HG03342 (cell line): ENCODE data around the gene LGALS9C.
"Not testable (repeated sequence)": the region's sequence is repeated elsewhere in the genome, so short reads cannot be mapped to it uniquely, and the experiment has no call there.

Experiments used
- ATAC-seq: cut with Tn5 transposase; IDR thresholded peaks from one replicate; pipeline ENCODE4 v1.9.1; 2021; ENCODE audit warnings: mild to moderate bottlenecking, moderate library complexity; ENCODE audit not compliant: unreplicated experiment

LGALS9C gene

DNA sequence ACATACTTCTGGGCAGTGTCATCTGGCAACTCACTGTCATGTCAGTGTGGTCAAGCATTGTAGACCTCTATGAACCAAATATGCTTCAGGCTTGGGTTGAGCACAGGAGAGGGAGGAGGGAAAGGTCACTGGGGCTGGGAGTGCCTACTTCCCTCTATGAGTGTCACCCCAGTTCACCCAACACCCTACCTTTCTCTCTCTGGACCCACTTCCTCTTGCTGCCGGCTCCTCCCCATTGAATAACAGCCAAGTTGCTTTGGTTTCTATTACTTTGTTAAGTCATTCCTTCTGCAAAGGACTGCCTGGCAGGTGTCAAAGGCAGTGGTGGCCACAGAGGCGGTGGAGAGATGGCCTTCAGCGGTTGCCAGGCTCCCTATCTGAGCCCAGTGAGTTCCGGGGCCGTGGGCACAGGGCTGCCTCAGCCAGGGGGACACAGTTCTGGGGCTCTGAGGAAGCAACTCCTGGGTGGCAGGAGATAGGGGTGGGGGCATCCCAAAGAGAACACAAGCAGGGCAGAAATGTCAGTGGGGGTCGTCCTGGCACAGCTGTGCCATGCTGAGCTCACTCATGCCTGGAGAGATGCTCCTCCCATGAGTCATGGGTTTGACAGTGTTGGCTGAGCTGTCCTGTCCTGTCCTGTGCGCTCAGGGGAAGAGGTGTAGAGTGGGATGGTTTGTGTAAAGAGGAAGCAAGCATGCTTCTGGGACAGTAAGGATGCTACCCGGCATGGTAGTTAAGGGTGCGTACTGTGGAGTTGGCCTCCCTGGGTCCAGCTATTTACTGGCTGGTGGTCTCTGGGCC, at the start of gene LGALS9C:
Gene LGALS9C, plus strand, starts transcription at position 282 of the 801 bp plus-strand sequence. Its CDS starts 66 bp downstream, at position 348.
- peak; percentile 85 for ATAC-seq

DNA sequence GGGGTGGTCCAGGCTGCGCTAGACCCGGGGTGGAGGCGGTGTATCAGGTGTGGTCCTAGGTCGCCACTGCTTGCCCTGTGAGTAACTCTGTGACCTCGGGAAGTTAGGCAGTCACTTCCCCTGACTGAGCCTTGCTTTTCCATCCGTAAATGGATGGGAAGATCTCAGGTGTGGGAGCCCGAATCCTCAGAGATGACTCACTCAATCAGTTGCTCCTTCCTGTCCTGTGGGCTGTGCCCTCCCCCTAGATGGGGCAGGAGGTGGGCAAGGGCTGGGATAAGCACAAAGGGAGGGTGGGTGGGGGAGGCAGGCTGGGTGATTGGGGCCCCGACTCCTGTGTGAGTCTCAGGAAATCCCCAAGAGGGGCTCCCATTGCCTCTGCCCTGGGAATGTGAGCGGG, 44.4 kb upstream of the LGALS9C start:
- not testable (repeated sequence) for ATAC-seq

DNA sequence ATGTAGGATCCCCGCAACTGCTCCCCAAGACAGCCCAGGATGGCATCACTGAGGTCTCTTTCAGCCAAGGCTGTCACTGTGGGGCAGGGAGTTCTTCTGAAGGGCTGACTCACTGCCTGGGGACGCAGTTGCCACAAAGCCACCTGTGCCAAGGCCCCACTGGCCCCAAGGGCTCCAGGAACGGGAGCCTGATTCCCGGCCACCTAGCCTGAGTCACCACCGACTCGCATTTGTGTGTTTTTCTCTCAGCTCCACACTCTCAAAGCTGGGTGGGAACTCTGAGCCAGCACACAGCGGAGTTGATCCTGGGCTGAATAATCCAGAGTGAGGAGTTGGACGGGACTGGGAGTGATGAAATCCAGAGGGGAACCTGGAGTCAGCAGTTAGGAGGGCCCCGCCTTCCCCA, 37.1 kb upstream of the LGALS9C start:
- ATAC-seq: not testable (repeated sequence)

DNA sequence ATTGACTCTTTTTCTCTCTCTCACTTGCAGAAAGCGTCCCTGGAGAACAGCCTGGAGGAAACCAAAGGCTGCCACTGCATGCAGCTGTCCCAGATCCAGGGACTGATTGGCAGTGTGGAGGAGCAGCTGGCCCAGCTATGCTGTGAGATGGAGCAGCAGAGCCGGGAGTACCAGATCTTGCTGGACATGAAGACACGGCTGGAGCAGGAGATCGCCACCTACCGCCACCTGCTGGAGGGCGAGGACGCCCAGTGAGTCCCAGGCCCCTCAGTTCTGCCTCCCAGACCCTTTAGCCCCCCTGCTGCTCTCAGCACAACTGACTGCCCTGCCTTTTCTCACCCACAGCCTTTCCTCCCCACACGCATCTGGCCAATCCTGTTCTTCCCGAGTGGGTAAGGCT, 34.5 kb upstream of the LGALS9C start:
- ATAC-seq: not testable (repeated sequence)

DNA sequence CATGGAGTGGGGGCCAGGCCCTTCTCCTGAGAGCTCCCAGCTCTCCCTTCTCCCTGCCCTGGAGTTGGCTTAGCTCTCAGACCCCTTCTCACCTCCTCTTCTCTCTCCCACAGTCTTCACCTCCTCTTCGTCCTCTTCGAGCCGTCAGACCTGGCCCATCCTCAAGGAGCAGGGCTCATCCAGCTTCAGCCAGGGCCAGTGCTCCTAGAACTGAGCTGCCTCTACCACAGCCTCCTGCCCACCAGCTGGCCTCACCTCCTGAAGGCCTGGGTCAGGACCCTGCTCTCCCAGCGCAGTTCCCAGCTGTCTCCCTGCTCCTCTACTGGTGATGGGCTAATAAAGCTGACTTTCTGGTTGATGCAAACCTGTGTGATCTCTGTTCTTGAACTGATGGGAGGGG, 34.1 kb upstream of the LGALS9C start:
- ATAC-seq: not testable (repeated sequence)

DNA sequence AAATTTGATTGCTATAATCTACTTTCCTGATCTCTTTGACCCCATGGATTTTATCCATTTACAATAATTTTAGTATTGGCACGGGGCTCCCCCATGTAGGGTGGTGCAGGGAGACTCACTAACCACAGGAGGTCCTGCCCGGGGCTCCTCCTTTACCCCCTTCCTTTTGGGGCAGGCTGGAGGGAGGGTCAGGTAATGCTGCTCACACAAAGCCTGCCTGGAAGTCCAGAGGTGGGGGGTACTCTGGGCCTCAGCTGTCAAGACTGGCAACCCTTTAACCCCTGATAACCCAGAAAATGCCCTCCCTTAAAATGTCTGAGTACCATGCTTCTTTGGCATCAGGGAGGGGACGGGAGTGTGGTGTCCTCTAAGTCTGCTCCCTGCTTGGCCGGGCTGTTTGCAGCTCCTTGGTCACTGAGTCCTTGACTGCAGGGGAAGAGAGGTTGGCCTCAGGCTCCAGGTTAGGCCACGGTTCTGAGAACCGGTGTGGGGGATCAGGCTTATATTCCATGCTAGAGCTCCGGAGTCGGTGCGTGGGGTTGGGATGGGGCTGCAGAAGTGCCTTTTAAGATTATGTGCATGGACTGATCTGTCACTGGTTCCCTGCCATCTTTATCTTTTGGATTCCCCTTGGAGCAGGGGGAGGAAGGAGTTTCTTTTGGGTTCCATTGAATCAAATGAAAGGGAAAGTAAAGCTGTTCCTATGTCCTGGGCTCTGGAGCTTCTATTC, 28.9 kb upstream of the LGALS9C start:
- ATAC-seq: not testable (repeated sequence)

DNA sequence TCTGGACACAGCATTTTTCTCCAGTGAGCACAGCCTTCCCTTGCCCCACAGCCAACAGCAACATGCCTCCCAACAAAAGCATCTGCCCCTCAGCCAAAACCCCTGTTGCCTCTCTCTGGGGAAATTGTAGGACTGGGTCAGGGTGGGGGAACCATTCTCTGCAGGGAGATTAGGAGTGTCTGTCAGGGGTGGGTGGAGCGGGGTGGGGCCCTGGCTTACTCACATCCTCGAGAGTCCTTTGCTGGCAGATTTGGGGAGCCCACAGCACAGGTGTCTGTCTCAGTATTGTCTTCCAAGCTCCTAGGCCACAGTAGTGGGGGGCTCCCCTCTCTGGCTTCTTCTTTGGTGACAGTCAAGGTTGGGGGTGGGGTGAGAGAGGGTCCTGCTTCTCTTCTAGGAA, 28.3 kb upstream of the LGALS9C start:
- ATAC-seq: not testable (repeated sequence)

DNA sequence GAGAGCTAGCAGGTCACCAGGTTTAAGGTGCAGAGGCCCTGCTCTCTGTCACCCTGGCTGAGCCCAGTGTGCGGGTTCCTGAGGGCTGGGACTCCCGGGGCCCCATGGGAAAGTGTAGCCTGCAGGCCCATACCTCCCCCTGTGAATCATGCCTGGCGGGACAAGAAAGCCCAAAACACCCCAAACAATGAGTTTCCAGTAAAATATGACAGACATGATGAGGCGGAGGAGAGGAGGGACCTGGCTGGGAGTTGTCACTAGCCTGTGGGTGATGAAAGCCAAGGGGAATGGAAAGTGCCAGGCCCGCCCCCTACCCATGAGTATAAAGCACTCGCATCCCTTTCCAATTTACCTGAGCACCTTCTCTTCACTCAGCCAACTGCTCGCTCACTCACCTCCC, 26.8 kb upstream of the LGALS9C start:
- not testable (repeated sequence) for ATAC-seq

DNA sequence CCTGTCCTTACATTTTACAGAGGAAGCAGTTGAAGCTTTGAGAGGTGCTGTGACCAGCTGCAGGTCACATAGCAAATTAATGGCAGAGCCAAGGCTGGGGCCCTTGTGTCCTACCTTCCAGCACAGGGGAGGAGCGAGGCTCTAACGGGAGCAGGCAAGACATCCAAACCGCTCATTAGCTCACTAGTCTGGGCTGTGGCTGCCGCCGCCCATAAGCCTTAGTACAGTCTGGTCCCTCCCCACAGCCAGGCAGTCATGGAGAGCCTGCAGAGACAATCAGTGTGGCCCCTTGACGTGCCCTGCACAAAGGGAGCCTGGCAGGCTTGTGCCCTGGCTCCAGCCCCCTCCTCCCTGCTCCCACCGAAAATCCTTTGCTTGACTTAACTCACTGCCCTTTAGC, 25.6 kb upstream of the LGALS9C start:
- not testable (repeated sequence) for ATAC-seq

DNA sequence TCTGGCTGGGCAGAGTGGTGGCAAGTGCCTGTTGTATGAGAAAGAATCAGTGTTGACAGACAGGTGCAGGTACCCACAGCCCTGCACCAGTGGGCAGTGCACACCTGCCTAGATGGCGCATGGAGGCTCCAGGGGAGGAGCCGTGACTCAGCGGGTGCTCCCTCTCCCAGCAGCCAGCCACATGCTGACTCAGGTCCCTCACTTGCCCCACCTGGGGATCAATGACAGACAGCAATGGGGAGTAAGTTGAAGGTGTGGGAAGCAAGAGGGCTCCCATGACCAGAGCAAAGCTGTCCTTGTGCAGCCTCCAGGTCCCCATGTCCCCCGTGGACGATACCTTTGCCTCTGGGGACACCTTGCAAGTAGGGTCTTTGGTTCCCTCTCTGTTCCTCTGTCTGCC, 24.6 kb upstream of the LGALS9C start:
- ATAC-seq: not testable (repeated sequence)

DNA sequence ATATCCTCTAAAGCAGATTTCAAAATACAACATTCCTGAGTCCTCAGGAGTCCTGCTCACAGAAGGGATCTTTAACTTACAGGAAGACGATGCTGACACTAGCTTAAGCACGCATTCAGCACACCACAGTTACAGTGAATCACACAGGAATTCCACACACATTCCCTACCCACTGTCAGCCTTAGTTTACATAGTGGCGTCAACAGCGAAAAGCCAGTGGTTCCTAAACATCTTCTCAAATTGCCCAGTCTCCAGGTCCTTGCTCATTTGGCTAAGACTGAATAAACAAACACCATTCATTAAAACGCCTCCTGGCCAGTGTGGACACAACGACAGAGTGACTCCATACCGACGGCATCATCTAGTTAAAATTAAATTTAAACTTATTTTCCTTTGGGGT, 17.6 kb upstream of the LGALS9C start:
- not testable (repeated sequence) for ATAC-seq

DNA sequence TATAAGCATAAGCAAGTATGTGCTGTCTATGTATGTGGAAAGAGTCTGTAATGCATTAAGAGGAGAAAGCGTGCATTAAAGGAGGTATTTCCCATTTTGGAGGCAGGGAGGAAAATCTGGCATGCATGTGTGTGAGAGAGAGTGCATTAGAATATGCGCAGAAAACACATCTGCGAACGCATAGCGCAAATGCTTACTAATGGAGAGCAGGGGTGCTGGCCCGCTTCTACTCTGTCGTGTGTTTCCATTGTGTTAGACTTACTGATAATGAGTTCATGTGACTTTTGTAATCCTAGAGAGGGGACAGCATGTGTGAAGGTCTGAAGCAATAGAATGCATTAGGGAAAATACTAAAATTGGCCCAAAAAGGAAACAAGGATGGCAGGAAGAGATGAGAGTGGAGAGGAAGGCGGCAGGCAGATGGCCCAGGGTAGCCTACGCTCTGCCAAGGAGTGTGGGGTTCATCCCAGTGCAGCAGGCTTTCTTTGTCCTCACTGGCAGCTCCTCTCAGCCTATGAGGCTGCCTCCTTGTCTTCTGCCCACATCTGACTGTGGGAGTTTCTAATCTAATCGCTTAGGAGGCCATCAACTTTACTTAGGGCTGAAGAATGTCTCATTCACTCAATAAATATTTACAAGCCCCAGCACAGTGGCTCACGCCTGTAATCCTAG, 12.6 kb upstream of the LGALS9C start:
- ATAC-seq: not testable (repeated sequence)

DNA sequence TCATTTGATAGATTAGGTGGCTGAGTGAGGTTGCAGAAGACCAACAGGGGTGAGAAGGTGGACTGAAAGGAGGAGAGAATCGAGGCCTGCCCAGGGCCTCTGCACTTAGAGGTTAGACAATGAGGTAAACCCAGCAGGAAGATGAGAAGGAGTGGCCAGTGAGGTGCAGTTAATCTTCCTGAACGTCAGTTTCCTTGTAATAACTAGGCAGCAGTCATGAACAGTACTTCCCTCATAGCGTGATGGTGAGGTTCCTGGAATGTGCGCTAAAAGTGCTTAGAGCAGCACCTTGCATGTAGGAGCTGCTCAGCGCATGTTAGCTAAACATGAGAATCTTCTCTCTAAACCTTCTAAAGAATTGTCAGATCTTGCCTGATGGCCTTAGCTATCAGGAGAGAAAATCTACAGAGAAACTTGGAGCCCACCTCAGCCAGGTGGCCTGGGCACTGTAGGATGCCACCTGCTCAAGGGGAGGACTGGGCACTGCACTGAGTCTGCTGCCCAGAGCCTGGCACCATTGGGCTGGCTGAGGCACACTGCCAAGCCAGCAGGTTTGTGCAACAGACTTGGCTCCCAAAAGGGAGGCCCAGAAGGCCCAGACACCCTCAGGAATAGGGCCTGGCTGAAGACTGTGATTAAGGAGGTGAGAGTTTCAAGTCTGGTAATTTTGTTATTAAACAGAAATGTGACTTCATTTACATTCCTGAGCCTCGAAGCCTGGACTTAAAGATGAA, 10.2 kb upstream of the LGALS9C start:
- not testable (repeated sequence) for ATAC-seq

DNA sequence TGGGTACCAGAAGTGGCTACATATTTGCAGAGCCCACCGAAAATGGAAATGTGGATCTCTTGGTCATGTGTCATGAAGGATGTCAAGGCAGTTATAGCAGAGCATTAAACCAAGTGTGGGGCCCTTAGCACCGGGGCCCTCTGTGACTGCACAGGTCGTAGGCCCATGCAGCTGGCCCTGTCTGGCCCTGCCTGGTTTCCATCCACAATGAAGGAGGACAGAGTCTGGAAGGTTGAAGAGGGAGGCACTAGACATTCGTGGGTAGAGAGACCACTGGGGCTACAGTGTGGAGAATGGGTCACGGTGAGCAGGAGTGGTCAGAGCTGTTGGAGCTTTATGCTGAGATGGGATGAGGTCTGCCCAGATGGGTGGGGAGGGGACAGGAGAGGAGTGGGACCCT, 9.6 kb upstream of the LGALS9C start:
- not testable (repeated sequence) for ATAC-seq

DNA sequence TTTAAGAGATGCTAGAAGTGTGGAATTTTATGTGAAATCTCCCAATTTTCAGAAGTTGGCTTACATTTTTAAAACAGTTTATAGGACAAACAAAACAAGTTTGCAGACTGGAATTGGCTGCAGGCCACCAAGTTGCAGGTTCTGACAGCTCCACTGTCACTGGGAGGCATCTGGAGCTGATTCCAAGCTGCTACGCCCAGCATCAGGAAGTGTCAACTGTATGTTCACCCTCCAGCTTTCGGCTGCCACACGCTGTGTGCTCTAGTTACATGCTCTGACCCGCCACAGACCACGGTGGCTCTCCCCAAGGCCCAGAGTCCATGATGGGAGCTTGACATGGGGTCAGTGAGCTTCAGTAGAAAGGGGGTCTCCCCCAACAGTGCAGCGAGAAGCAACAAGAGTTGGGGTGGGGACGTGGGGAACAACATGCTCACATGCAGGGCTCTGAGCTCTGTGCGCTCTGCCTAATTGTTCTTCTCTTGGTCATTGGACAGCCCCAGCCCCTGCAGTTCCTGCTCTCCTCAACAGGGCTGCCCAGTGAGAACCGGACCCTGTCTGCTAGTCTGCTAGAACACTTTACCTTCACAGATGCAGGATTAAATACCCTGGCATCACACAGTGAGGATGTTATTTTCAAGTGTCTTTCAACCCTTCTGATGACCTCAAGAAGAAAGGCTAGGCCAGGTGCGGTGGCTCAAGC, 8.0 kb upstream of the LGALS9C start:
- ATAC-seq: not testable (repeated sequence)

DNA sequence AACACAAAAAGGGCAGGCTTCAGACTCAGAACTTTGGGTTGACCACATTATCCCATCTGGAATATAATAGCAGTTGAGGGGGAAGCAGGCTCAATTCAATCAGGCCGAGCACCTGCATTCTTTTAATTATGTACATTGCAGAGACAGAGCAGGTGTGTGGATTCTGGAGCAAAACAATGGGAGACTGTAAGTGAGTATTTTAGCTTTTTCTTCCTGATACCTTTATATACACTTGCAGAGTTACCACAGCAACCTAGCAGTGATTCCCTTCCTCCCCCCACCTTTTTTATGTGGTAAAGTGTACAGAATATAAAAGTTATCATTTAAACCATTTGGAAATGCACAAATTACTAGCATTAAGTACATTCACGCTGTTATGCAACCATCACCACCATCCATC, 6.8 kb upstream of the LGALS9C start:
- not testable (repeated sequence) for ATAC-seq

DNA sequence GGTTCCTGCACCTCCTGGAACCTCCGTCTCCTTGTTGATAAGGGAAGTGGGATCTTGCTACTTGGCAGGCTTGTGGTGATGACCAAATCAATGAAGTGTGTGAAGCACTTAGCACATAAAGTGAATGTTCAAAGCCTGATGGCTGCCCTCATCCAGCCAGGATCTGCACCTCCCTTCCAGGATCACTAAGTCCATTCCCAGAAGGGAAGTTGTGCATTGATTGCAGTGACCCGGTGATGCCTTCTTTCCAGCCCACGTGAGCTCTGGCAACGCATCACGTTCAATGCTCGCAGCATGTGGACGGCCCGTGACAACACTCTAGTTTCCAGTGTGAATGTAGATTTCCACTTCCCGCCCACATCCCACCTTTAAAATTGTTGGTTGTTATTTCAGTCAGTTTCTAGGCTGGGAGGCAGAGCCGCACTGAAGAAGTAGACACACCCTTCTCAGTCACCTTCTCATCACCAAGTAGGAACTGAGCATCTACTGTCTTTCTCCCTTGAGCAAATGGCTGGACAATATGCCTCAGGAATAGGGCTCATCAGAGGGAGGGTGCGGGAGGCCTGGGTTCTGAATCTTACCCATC, 6.2 kb upstream of the LGALS9C start:
- not testable (repeated sequence) for ATAC-seq

DNA sequence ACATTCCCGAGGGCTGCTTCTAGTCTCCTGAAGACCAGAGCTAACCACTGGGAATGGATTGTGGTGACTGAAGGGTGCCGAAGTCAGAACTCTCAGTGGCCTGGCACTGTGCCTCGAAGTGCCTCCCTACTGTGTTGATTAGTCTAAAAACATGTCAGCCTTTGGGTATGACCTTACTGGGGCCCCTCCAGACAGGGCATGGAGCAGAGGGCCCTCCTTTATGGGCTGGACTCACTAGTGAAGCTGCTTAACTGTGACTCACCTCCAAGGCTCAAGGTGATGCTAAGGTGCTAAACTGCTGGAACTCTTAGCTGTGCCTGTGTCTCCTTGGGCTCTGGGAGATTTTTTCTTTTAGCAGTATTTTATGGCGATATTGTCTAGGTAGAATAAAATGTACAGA, 2.6 kb upstream of the LGALS9C start:
- not testable (repeated sequence) for ATAC-seq

DNA sequence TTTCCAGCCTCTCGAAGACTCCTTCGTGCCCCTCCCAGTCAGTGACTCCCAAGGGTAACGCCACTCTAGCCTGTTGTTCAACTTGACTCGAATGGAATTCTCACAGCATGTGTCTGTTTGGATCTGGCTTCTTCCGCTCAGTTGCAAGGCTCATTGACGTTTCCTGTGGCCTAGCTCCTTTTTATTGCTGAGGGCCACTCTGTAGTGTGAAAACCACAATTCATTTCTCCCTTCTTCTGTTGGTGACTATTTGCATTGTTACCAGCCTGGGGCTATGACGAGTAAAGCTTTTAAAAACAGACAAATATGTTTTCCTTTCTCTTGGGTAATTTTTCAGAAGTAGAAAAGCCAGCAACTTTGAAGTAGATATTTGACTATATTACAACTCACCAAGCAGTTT, 1.8 kb upstream of the LGALS9C start:
- ATAC-seq: not testable (repeated sequence)

DNA sequence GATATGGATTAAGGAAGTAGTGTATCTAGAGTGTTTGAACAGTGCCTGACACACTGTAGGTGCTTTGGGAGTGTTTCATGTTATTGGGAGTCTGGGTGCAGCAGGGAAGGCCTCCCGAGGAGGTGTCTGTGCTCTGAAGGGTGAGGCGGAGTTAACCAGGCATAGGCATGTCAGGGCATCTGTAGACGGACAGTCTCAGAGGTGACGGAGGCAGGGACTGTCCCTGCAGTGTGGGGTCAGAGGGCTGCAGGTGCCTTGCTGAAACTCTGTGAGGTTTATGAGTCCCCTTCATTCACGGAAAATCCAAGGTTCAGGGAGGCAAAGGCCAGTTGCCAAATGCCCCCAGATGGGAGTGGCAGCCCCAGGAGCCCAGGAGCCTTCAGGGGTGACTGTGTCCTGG, 778 bp downstream of the LGALS9C start:
- not testable (repeated sequence) for ATAC-seq
